ENCODE results near the gene NTSR2. TPM values are rescaled to one million over a fixed set of nuclear protein-coding genes. Genes with fewer than 3 reads are reported as not detected.

NTSR2 gene
- total and polyA plus RNA-seq, 10 of the 15 experiments (the other 5 are each of a cell fraction or from before 2014, with no cell fraction given) = not detected

GRCh38 chr2:11712866-11713265, 42.9 kb upstream of the NTSR2 start (continued):
- TF ChIP-seq FOS (IDR thresholded peaks at IDR 0.05; ENCODE audit: borderline replicate concordance, extremely low read depth, insufficient read length) (no peak), ZZZ3 (IDR thresholded peaks at IDR 0.05; ENCODE audit: control insufficient read depth, insufficient read length, low read depth) (no peak), MEF2B (IDR thresholded peaks at IDR 0.05; ENCODE audit: partially characterized antibody, poor library complexity, severe bottlenecking) (no peak), YBX1 (IDR thresholded peaks at IDR 0.05) (no peak), HCFC1 (IDR thresholded peaks at IDR 0.05; ENCODE audit: low read length) (no peak)

- FAIRE-seq (no peak), DNase-seq (ENCODE audit: low read depth, low spot score) (no peak), ATAC-seq (no peak)
- H3K4me1 ChIP-seq (ENCODE audit: control insufficient read depth, insufficient read depth, low read length) = no peaks in the 10 kb centered on the region
- no peaks in the 10 kb centered on the region for H4K20me1 ChIP-seq (ENCODE audit: control insufficient read depth, insufficient read depth)
- CTCF ChIA-PET = interaction anchor here (1.4 kb wide), 1 partner anchor 32 kb away, joined by 4 read pairs; no protein-coding TSS in a partner anchor
- in situ Hi-C loops (cut with MboI) (no loop called here), intact Hi-C loops (cut with micrococcal nuclease; ENCODE audit: unreplicated experiment) (no loop called here)
- BruUV-seq (replicated peaks) = no TSS peak
- no peaks in the 10 kb centered on the region for H3K36me3 ChIP-seq (ENCODE audit: control insufficient read depth in 2 of 2, insufficient read depth in 2 of 2, low read length in 1 of 2)
- H3K79me2 ChIP-seq (ENCODE audit: control insufficient read depth, insufficient read depth, low read length) = no peaks in the 10 kb centered on the region
- TF ChIP-seq SRF (IDR thresholded peaks at IDR 0.05; ENCODE audit: low read depth in 2 of 2, low read length in 2 of 2) (no peak), PAX8 (IDR thresholded peaks at IDR 0.05) (no peak), ZNF384 (IDR thresholded peaks at IDR 0.05; ENCODE audit: borderline replicate concordance, low read depth, low read length) (no peak), EP300 (IDR thresholded peaks at IDR 0.05; ENCODE audit: borderline replicate concordance in 1 of 2, control insufficient read depth in 1 of 2, low read depth in 2 of 2, low read length in 2 of 2) (no peak), CEBPB (IDR thresholded peaks at IDR 0.05; ENCODE audit: borderline replicate concordance in 1 of 2, low read depth in 2 of 2, low read length in 2 of 2) (no peak), TBL1XR1 (IDR thresholded peaks at IDR 0.05; ENCODE audit: low read depth, low read length) (no peak), CUX1 (IDR thresholded peaks at IDR 0.05; ENCODE audit: insufficient replicate concordance, low read depth, low read length) (no peak), ZNF207 (IDR thresholded peaks at IDR 0.05; ENCODE audit: borderline replicate concordance) (no peak), ZZZ3 (IDR thresholded peaks at IDR 0.05; ENCODE audit: control insufficient read depth, insufficient read length, low read depth) (no peak), JUNB (IDR thresholded peaks at IDR 0.05) (no peak), WRNIP1 (IDR thresholded peaks at IDR 0.05; ENCODE audit: borderline replicate concordance, low read depth, low read length) (no peak), ASH2L (IDR thresholded peaks at IDR 0.05; ENCODE audit: borderline replicate concordance, low read depth) (no peak), RFX5 (IDR thresholded peaks at IDR 0.05; ENCODE audit: low read depth, low read length) (no peak)
- SMC1A ChIA-PET (ENCODE audit: uncharacterized antibody, unreplicated experiment) = interaction anchor here (1.6 kb wide), 1 partner anchor 68 kb away, joined by 3 read pairs; no protein-coding TSS in a partner anchor
- no peak overlapping the region for H3K9ac ChIP-seq (ENCODE audit: control insufficient read depth, insufficient read depth, low read length)
- RAD21 ChIA-PET (ENCODE audit: unreplicated experiment) = no interaction called here
- no peak overlapping the region for H3K4me2 ChIP-seq (ENCODE audit: control insufficient read depth, insufficient read depth)
- peaks cover 2 to 4% of the 10 kb centered on the region in 2 experiments; a peak in 2 of 4 replicates for H3K27me3 ChIP-seq (replicated peaks in 1 of 2; ENCODE audit: control insufficient read depth in 2 of 2, insufficient read depth in 2 of 2, low read length in 1 of 2)
- no peak overlapping the region for H3K27ac ChIP-seq (ENCODE audit: control insufficient read depth, insufficient read depth)
- 58% methylated on average over 7 of the region's 8 CpGs for WGBS (ENCODE audit: insufficient coverage, insufficient replicate concordance, low lambda C conversion rate, missing lambda C conversion rate)
- POLR2A ChIA-PET = no interaction called here
- no peak overlapping the region for H2AFZ ChIP-seq (ENCODE audit: control insufficient read depth, low read depth, low read length)
- H3K9me3 ChIP-seq (replicated peaks; ENCODE audit: control insufficient read depth, insufficient read depth, low read length) = no peaks in the 10 kb centered on the region
- no peak overlapping the region for H3K4me3 ChIP-seq
These were observed 41.8 kb upstream of the NTSR2 start for GRCh38 chr2:11711751-11712150.
